Endothelial cell of umbilical vein (primary cell): ENCODE results near the gene SKI. TPM values are rescaled to one million over a fixed set of nuclear protein-coding genes. Genes with fewer than 3 reads are reported as not detected.

ENCODE experiments used
- BruUV-seq: library from RNA; stranded (reverse); fragments of 400-500 nt; replicated peaks from 2 replicates; lab custom pipeline; 2021; lab: Mats Ljungman, UMichigan
- CTCF ChIA-PET: fragments of 300-600, 350-600 bp; sonication (Branson Sonifier 250); formaldehyde crosslinking; loops from one replicate; lab custom pipeline; 2021; ENCODE audit warnings: antibody characterized with exemption, inconsistent platforms; lab: Charles Lee
- POLR2A ChIA-PET: fragments of 300-600, 350-600 bp; sonication (Branson Sonifier 250); formaldehyde crosslinking; loops from one replicate; lab custom pipeline; 2021; ENCODE audit warnings: antibody characterized with exemption, inconsistent platforms; lab: Charles Lee
- DNase-seq: peaks from one replicate; pipeline ENCODE4 v3.0.0-alpha.2; 2011; ENCODE audit warnings: low read depth, low spot score
- FAIRE-seq: peaks from 2 replicates; lab custom pipeline; 2011; peaks lifted over from hg19 to GRCh38; lab: Jason Lieb, UNC
- H2AFZ ChIP-seq: 2 replicates; pipeline ENCODE4 v1.6.0; 2012; ENCODE audit warnings: low read depth, low read length, control low read depth, inconsistent platforms
- H3K27ac ChIP-seq: 2 replicates; pipeline ENCODE4 v1.5.1; 2011; ENCODE audit warnings: low read depth, mild to moderate bottlenecking, control low read depth, low read length, moderate library complexity; ENCODE audit not compliant: insufficient read depth
- H3K27me3 ChIP-seq, 2 experiments: 2 replicates each; pipeline versions ENCODE4 v1.6.0 to v1.6.1; 2011; ENCODE audit warnings: low read length in 2 of 2, mixed read lengths in 1 of 2; ENCODE audit not compliant: control insufficient read depth in 2 of 2, insufficient read depth in 2 of 2
- H3K36me3 ChIP-seq, 2 experiments: 2 replicates in 1 of 2; 3 replicates in 1 of 2; pipeline ENCODE4 v1.5.1; 2011; ENCODE audit warnings: low read length in 2 of 2, mild to moderate bottlenecking in 1 of 2, moderate library complexity in 1 of 2; ENCODE audit not compliant: control insufficient read depth in 2 of 2, insufficient read depth in 2 of 2; ENCODE audit errors: extremely low read depth in 1 of 2
- H3K4me1 ChIP-seq: 3 replicates; pipeline ENCODE4 v1.5.1; 2011; ENCODE audit warnings: mild to moderate bottlenecking, low read length; ENCODE audit not compliant: control insufficient read depth, insufficient read depth; ENCODE audit errors: extremely low read depth
- H3K4me2 ChIP-seq: 2 replicates; pipeline ENCODE4 v1.6.1; 2011; ENCODE audit warnings: low read length, control low read depth, mixed read lengths; ENCODE audit not compliant: insufficient read depth
- H3K4me3 ChIP-seq, 3 experiments: fragments of 200-600 bp in 1 of 3; sonication (generic), shearing (Covaris generic) in 1 of 3; replicated peaks in 1 of 3; 2 replicates each; pipeline ENCODE4 v1.5.1; 2011 to 2016; ENCODE audit warnings: control low read depth in 3 of 3, low read length in 3 of 3, mild to moderate bottlenecking in 2 of 3, inconsistent platforms in 1 of 3, low read depth in 1 of 3, moderate library complexity in 1 of 3; ENCODE audit not compliant: insufficient read depth in 1 of 3
- H3K79me2 ChIP-seq: 2 replicates; pipeline ENCODE4 v1.6.0; 2012; ENCODE audit warnings: low read length, inconsistent platforms; ENCODE audit not compliant: control insufficient read depth, insufficient read depth
- H3K9ac ChIP-seq: replicated peaks from 2 replicates; pipeline ENCODE3; 2011; ENCODE audit warnings: low read length, control low read depth; ENCODE audit not compliant: insufficient read depth; ENCODE audit errors: extremely low read depth
- H3K9me1 ChIP-seq: replicated peaks from 3 replicates; pipeline ENCODE4 v1.6.0; 2011; ENCODE audit warnings: mild to moderate bottlenecking, low read length; ENCODE audit not compliant: control insufficient read depth, insufficient read depth; ENCODE audit errors: extremely low read depth
- H3K9me3 ChIP-seq: replicated peaks from 2 replicates; pipeline ENCODE4 v1.5.1; 2012; ENCODE audit warnings: low read length, inconsistent platforms; ENCODE audit not compliant: control insufficient read depth, insufficient read depth
- H4K20me1 ChIP-seq: replicated peaks from 2 replicates; pipeline ENCODE3; 2011; ENCODE audit warnings: mild to moderate bottlenecking, low read length; ENCODE audit not compliant: control insufficient read depth, insufficient read depth; ENCODE audit errors: extremely low read depth
- CTCF ChIP-seq, 2 donors: IDR thresholded peaks; 1 replicate in 1 of 2; 2 replicates in 1 of 2; pipeline ENCODE4 v1.5.1; 2011; ENCODE audit warnings: low read length in 2 of 2, mild to moderate bottlenecking in 2 of 2, moderate library complexity in 2 of 2, control low read depth in 1 of 2, inconsistent platforms in 1 of 2, low read depth in 1 of 2; ENCODE audit not compliant: insufficient read depth in 1 of 2; ENCODE audit errors: extremely low read depth in 1 of 2
- EZH2 ChIP-seq: IDR thresholded peaks from 2 replicates; pipeline ENCODE4 v1.6.1; 2012; ENCODE audit warnings: borderline replicate concordance, low read depth, mild to moderate bottlenecking, moderate library complexity, low read length, inconsistent platforms; ENCODE audit not compliant: severe bottlenecking
- FOS ChIP-seq: IDR thresholded peaks from 2 replicates; pipeline ENCODE4 v1.6.1; 2011; ENCODE audit warnings: mild to moderate bottlenecking, low read length, moderate library complexity, borderline replicate concordance; ENCODE audit not compliant: insufficient read depth
- GATA2 ChIP-seq: IDR thresholded peaks from 2 replicates; pipeline ENCODE4 v1.7.0; 2011; ENCODE audit warnings: low read depth, mild to moderate bottlenecking, moderate library complexity, mixed read lengths, low read length; ENCODE audit not compliant: insufficient read length, insufficient read depth
- JUN ChIP-seq: IDR thresholded peaks from 2 replicates; pipeline ENCODE4 v1.6.1; 2011; ENCODE audit warnings: borderline replicate concordance, low read depth; ENCODE audit not compliant: insufficient read length, insufficient read depth
- MAX ChIP-seq: IDR thresholded peaks from 2 replicates; pipeline ENCODE4 v1.6.1; 2011; ENCODE audit not compliant: insufficient read depth, insufficient read length
- MYC ChIP-seq: IDR thresholded peaks from one replicate; pipeline ENCODE4 v1.6.1; 2011; ENCODE audit warnings: mild to moderate bottlenecking, low read depth, low read length
- POLR2A ChIP-seq: IDR thresholded peaks from 2 replicates; pipeline ENCODE4 v1.6.1; 2012; ENCODE audit warnings: low read depth, mild to moderate bottlenecking, control low read depth, low read length
- POLR2AphosphoS5 ChIP-seq: IDR thresholded peaks from 2 replicates; pipeline ENCODE4 v1.6.1; 2012; ENCODE audit warnings: low read depth, mild to moderate bottlenecking, control low read depth, low read length, moderate library complexity; ENCODE audit not compliant: insufficient read depth
- dilution Hi-C: fragments of 300-500 bp; cut with MboI; formaldehyde crosslinking; loops from one replicate; pipeline ENCODE4 v1.15.0; 2019; ENCODE audit warnings: low sequenced_read_pairs; ENCODE audit not compliant: extremely low pct_ligation_motif_present
- intact Hi-C: fragments of 100-400 bp; cut with micrococcal nuclease; formaldehyde crosslinking; loops from one replicate; pipeline ENCODE4 v1.10.0; 2022
- polyA plus RNA-seq, 4 experiments: library from polyadenylated mRNA; depleted of rRNA in 3 of 4; stranded (reverse) in 3 of 4; unstranded in 1 of 4; fragments of >200 nt; gene quantifications; 2 replicates each; pipeline versions ENCODE4 v1.2.1 to v1.2.3, GENCODE V29; 2011 to 2012; ENCODE audit warnings: missing spikeins in 1 of 4
- total RNA-seq: library from RNA; stranded (reverse); gene quantifications from 2 replicates; pipeline ENCODE4 v1.2.3, GENCODE V29; 2021

The SKI gene
- total and polyA plus RNA-seq, 2 donors (not counting 3 experiments of a cell fraction or from before 2014, with no cell fraction given): 11.6 to 80.3 TPM

DNA sequence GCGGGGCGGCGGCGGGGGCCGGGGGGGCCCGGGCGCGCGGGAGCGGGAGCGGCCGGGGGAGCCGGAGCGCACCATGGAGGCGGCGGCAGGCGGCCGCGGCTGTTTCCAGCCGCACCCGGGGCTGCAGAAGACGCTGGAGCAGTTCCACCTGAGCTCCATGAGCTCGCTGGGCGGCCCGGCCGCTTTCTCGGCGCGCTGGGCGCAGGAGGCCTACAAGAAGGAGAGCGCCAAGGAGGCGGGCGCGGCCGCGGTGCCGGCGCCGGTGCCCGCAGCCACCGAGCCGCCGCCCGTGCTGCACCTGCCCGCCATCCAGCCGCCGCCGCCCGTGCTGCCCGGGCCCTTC lies 546 bp downstream of the SKI start:
- H3K27me3 ChIP-seq: no peaks in the 10 kb centered on the region
- CTCF ChIA-PET: interaction anchor here (1.0 to 3.4 kb wide), 11 partner anchors 17 to 153 kb away, joined by 3 to 34 read pairs (median 6); partner anchors contain the start of gene FAAP20
- intact Hi-C loops (loop anchor here (1.0 kb wide), 1 partner anchor 153 kb away; no protein-coding TSS in a partner anchor), dilution Hi-C loops (no loop called here)
- H3K9me1 ChIP-seq: no peaks in the 10 kb centered on the region
- BruUV-seq: no TSS peak
- no peak overlapping the region for H2AFZ ChIP-seq
- H3K4me1 ChIP-seq: peaks cover 31% of the 10 kb centered on the region
- H3K79me2 ChIP-seq: peaks cover 53% of the 10 kb centered on the region
- peak overlapping the region; percentile 57 for H3K27ac ChIP-seq
- no peak for TF ChIP-seq GATA2
- TF ChIP-seq EZH2: no peak
- no peak for TF ChIP-seq POLR2AphosphoS5
- no peak for TF ChIP-seq JUN
- TF ChIP-seq CTCF (IDR thresholded peaks at IDR 0.05; ENCODE audit: extremely low read depth in 1 of 2, insufficient read depth in 1 of 2, low read depth in 1 of 2, low read length in 2 of 2): no peak
- TF ChIP-seq FOS: no peak
- TF ChIP-seq POLR2A: no peak
- TF ChIP-seq MAX: no peak
- TF ChIP-seq MYC: no peak
- no peaks in the 10 kb centered on the region for H3K36me3 ChIP-seq
- peak overlapping the region; percentile 66 for H3K4me2 ChIP-seq
- no peaks in the 10 kb centered on the region for H3K9me3 ChIP-seq
- POLR2A ChIA-PET: interaction anchor here (0.9 to 1.5 kb wide), 6 partner anchors 16 to 153 kb away, joined by 3 to 6 read pairs (median 5); no protein-coding TSS in a partner anchor
- peak overlapping the region; percentile 42 to 66 (median 64) for H3K4me3 ChIP-seq
- DNase-seq: no peak
- H4K20me1 ChIP-seq: no peaks in the 10 kb centered on the region
- FAIRE-seq: no peak
- H3K9ac ChIP-seq: peak overlapping the region; percentile 80
